GM21360 (cell line): ENCODE data around the gene TOLLIP.

Experiments
- ATAC-seq: cut with Tn5 transposase; IDR thresholded peaks from one replicate; pipeline ENCODE4 v1.9.1; 2021; ENCODE audit warnings: mild to moderate bottlenecking, moderate library complexity; ENCODE audit not compliant: unreplicated experiment

TOLLIP gene

GRCh38 chr11:1285316-1285744 lies 24.1 kb downstream of the TOLLIP start:
- ATAC-seq, result no peak

DNA sequence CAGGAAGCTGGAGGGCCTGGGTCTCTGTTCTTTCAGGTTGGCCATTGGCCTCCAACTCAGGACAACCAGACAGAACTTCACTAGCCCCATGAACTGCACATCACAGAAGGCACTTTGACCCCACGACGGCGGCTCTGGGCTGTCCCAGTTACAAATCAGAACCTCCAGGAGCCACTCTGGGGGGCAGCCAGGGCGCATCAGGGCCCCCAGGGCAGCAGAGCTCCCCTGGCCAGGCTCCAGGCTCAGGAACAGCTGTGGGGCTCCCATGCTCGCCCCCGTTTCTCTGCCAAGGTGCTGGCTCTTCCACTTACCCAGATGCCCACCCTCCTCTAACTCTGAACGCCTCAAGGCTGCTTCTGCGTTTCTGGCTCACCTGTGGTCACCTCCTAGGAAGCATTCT lies 25.5 kb downstream of the TOLLIP start:
- ATAC-seq, result no peak

GRCh38 chr11:1283091-1283511 lies 26.3 kb downstream of the TOLLIP start:
- ATAC-seq, result no peak

GRCh38 chr11:1281974-1282365 lies 27.5 kb downstream of the TOLLIP start:
- no peak for ATAC-seq

DNA sequence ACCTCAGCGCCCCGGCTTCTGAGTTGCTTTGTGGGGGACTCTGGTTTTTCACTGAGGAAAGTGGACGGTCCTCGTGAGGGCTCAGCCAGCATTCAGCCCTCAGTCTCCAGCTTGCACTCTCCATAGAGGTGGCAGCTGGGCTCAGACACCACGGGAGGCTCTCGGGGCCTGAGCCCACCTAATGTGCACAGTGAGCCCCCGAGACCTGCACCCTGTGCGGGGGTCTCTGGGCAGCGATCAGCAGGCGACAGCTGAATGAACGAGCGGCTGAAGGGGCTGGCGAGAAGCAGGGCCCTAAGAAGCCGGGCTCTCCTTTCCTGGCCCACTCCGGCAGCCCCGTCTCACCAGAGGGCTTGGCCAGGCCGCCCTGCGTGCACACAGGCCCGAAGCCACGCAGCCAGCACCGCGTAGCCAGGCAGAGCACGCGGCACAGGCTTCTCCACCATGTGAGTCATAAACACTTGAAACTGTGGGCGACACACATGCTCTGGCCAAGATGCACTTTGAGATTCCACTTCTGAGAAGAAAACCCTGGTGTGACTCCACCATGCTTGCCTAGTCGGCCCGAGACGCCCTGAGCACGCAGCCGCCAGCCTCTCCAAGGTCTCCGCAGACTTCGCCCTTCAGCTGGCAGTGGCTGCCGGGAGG lies 28.0 kb downstream of the TOLLIP start:
- no peak for ATAC-seq

DNA sequence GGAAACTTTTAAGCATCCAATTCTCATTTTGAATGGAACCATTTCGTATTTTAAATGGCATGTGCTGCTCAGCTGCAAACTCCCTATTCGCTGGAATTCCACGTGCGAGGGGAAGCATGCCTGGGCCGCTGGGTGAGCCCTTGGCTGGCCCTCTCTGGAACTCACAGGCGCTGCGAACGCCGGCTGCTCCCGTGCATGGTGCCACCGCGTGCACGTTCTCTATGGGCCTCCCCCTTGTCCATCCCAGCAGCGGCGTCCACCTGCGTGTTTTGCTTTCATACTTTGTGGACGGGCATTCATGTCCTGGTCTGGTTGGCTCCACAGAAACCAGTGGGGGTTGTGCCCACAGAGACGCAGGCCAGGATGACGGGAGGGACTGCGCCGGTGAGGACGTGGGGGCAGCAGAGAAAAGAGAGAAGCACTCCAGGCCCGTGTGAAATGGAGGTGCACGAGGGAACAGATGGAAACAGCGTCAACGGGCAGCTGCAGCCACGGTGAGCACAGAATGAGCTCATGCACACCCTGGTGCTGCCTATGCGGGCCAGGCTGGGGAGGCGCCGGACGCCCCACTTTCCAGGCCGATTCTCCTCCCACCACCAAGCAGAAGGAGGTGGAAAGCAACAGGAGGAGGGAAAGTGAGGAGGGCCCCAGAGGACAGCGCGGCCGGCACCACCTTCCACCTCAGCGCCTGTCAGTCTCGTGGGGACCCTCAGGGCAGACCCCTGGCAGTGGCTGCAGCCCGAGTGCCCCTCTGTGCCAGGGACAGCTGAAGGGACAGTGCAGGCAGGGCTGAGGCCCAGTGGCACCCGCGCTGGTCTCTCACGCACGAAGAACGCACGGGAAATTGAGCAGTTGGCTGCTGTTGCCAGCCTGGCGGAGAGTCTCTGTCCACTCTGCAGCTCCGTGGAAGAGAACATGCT lies 29.1 kb downstream of the TOLLIP start:
- ATAC-seq, result no peak

- no peak for ATAC-seq
These were observed 29.8 kb downstream of the TOLLIP start for GRCh38 chr11:1279674-1280055.

GRCh38 chr11:1278766-1279673 lies 30.4 kb downstream of the TOLLIP start:
- no peak for ATAC-seq

DNA sequence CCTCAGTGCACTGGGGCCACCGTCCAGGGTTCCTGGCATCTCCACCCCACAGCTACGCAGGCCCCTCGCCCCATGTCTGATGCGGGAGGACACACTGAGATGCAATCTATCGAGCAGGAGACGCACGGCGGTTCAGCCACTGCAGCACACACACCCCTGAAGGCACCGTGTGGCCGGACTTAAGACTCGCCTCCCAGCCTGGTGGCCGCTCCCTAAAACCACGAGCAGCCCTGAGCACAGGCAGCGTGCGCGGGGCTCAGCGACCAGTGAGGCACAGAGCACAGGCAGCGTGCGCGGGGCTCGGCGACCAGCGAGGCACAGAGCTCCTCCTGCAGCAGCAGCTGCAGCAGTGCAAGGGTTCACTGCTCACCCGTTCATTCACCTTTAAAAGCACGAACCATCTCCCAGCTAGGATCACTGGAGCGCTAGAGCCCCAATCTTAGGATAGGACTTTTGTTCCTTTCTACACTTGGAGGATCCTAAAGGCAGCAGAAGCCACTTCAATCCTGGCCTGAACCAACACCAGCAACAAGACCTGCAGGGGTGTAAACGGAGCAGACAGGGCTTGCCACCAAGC lies 31.4 kb downstream of the TOLLIP start:
- no peak for ATAC-seq

DNA sequence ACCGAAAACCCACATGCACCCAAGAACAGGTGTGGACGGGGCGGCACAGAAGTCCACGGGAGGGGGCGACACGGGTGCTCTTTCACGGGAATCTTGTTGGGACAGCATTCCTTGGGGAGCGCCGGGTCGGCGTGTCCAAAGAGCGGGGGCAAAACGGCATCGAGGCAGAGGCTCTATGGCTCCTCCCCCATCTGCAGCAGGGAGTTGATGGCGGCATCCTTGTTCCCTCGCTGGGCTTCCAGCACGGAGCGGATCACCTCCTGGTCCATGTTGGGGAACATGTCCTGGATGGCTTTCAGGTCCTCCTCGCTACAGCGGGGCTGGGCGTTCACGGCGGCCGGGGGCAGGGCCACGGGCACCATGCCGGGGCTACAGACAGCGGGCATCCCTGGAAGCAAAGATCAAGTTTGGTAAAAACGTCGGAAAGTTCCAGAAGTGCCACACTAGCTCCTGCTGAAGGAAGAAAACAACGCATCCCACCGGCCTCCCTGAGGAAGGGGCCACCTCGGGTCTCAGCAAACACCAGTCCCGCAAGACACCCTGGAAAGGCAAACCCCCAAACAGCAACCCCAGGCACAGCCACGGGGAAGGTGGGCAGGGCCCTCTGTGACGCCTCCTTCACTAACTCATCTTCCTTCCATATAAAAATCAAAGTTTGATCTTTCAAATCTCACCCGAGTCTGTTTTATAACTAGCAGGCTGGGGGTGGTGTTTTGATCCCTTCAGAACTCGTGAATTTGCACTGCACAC lies 32.4 kb downstream of the TOLLIP start:
- no peak for ATAC-seq

- ATAC-seq, result no peak
These were observed 33.2 kb downstream of the TOLLIP start for GRCh38 chr11:1276041-1276790.

- ATAC-seq, result no peak
These were observed 34.4 kb downstream of the TOLLIP start for GRCh38 chr11:1275021-1275420.

- no peak for ATAC-seq
These were observed 34.9 kb downstream of the TOLLIP start for GRCh38 chr11:1274501-1274900.

- no peak for ATAC-seq
These were observed 36.9 kb downstream of the TOLLIP start for GRCh38 chr11:1272531-1272930.

- no peak for ATAC-seq
These were observed 37.5 kb downstream of the TOLLIP start for GRCh38 chr11:1271927-1272326.

- ATAC-seq, result no peak
These were observed 38.0 kb downstream of the TOLLIP start for GRCh38 chr11:1271406-1271805.

- ATAC-seq, result no peak
These were observed 38.4 kb downstream of the TOLLIP start for GRCh38 chr11:1271002-1271401.

DNA sequence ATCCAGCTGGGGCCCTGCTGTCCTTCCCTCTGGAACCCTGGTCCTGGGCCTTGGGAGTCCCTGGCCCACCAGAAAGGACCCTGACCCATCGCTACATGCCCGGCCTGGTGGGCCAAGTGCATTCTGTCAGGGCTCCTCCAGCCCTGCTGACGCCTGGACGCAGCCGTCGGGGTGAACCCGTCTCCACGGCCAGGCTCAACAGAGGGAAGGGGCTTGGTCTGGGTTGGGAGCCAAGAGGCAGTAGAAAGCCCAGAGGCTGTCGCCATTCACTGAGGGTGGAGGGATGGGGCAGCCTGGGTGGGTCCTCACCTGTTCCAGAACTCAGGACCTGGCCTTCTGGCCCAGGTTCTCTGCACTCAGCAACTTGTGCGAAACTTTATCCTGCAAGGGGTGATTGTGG lies 39.0 kb downstream of the TOLLIP start:
- ATAC-seq, result no peak

- no peak for ATAC-seq
These were observed 39.5 kb downstream of the TOLLIP start for GRCh38 chr11:1269957-1270356.
